ENCODE measurements around the gene BSN. TPM values are rescaled to one million over a fixed set of nuclear protein-coding genes. Genes with fewer than 3 reads are reported as not detected.

Gene BSN
- total RNA-seq, 2 experiments from 2014 or later: 0.03 to 0.05 TPM

- H3K36me3 Mint-ChIP-seq (ENCODE audit: low read depth): peaks cover 28% of the 10 kb centered on the region
- ChIA-PET POLR2A (interaction anchor here (1.3 to 1.5 kb wide), 3 partner anchors 8 to 60 kb away, joined by 3 to 4 read pairs (median 3); partner anchors contain the start of gene DAG1), CTCF (interaction anchor here (0.7 to 2.8 kb wide), 3 partner anchors 8 to 142 kb away, joined by 3 to 20 read pairs (median 3); no protein-coding TSS in a partner anchor)
- no peak for DNase-seq
- H3K9me3 Mint-ChIP-seq: no peaks in the 10 kb centered on the region
- H3K4me3 Mint-ChIP-seq: no peak overlapping the region
- peaks cover 9% of the 10 kb centered on the region for H3K4me1 Mint-ChIP-seq
- H3K27me3 Mint-ChIP-seq: no peaks in the 10 kb centered on the region
- H3K27ac Mint-ChIP-seq: no peak overlapping the region
These were observed 24.7 kb upstream of the BSN start for GRCh38 chr3:49529567-49529966.

- no peak for DNase-seq
- POLR2A ChIA-PET: interaction anchor here (0.6 to 1.5 kb wide), 4 partner anchors 7 to 60 kb away, joined by 3 to 4 read pairs (median 3); partner anchors contain the start of gene DAG1
- H3K4me3 Mint-ChIP-seq: no peak overlapping the region
- peaks cover 9% of the 10 kb centered on the region for H3K4me1 Mint-ChIP-seq
- CTCF ChIA-PET: interaction anchor here (0.7 to 2.8 kb wide), 3 partner anchors 7 to 142 kb away, joined by 3 to 20 read pairs (median 3); no protein-coding TSS in a partner anchor
- H3K9me3 Mint-ChIP-seq: no peaks in the 10 kb centered on the region
- H3K36me3 Mint-ChIP-seq (ENCODE audit: low read depth): peaks cover 28% of the 10 kb centered on the region
- H3K27ac Mint-ChIP-seq: no peak overlapping the region
- H3K27me3 Mint-ChIP-seq: no peaks in the 10 kb centered on the region
These were observed 24.0 kb upstream of the BSN start for GRCh38 chr3:49530231-49530630.

GRCh38 chr3:49530701-49531100, 23.6 kb upstream of the BSN start:
- Mint-ChIP-seq H3K36me3 (ENCODE audit: low read depth) (peaks cover 28% of the 10 kb centered on the region), H3K4me3 (no peak overlapping the region), H3K9me3 (no peaks in the 10 kb centered on the region), H3K4me1 (peaks cover 9% of the 10 kb centered on the region), H3K27me3 (no peaks in the 10 kb centered on the region), H3K27ac (no peak overlapping the region)
- no peak for DNase-seq
- POLR2A ChIA-PET: interaction anchor here (0.6 kb wide), 1 partner anchor 26 kb away, joined by 3 read pairs; no protein-coding TSS in a partner anchor
- CTCF ChIA-PET: interaction anchor here (2.8 kb wide), 1 partner anchor 9 kb away, joined by 20 read pairs; no protein-coding TSS in a partner anchor

- ChIA-PET CTCF (interaction anchor here (2.8 kb wide), 1 partner anchor 8 kb away, joined by 20 read pairs; no protein-coding TSS in a partner anchor), POLR2A (no interaction called here)
- Mint-ChIP-seq H3K36me3 (ENCODE audit: low read depth) (peaks cover 28% of the 10 kb centered on the region), H3K27me3 (no peaks in the 10 kb centered on the region), H3K27ac (no peak overlapping the region), H3K9me3 (no peaks in the 10 kb centered on the region), H3K4me1 (peaks cover 9% of the 10 kb centered on the region), H3K4me3 (no peak overlapping the region)
- DNase-seq: no peak
These were observed 23.1 kb upstream of the BSN start for GRCh38 chr3:49531218-49531617.

GRCh38 chr3:49531715-49532114, 22.6 kb upstream of the BSN start:
- DNase-seq: no peak
- POLR2A ChIA-PET: no interaction called here
- Mint-ChIP-seq H3K4me3 (no peak overlapping the region), H3K27ac (no peak overlapping the region), H3K4me1 (peaks cover 9% of the 10 kb centered on the region), H3K36me3 (ENCODE audit: low read depth) (peaks cover 28% of the 10 kb centered on the region), H3K9me3 (no peaks in the 10 kb centered on the region), H3K27me3 (no peaks in the 10 kb centered on the region)
- CTCF ChIA-PET: no interaction called here

GRCh38 chr3:49533031-49533430, 21.2 kb upstream of the BSN start:
- Mint-ChIP-seq H3K4me1 (peaks cover 9% of the 10 kb centered on the region), H3K4me3 (no peak overlapping the region), H3K36me3 (ENCODE audit: low read depth) (peaks cover 24% of the 10 kb centered on the region), H3K27ac (no peak overlapping the region), H3K27me3 (no peaks in the 10 kb centered on the region), H3K9me3 (no peaks in the 10 kb centered on the region)
- CTCF ChIA-PET: no interaction called here
- POLR2A ChIA-PET: no interaction called here
- no peak for DNase-seq

GRCh38 chr3:49533786-49534519, 20.3 kb upstream of the BSN start:
- no peak for DNase-seq
- Mint-ChIP-seq H3K36me3 (ENCODE audit: low read depth) (peaks cover 24% of the 10 kb centered on the region), H3K27ac (no peak overlapping the region), H3K9me3 (no peaks in the 10 kb centered on the region), H3K27me3 (no peaks in the 10 kb centered on the region), H3K4me1 (peaks cover 9% of the 10 kb centered on the region), H3K4me3 (no peak overlapping the region)
- POLR2A ChIA-PET: no interaction called here
- CTCF ChIA-PET: no interaction called here

GRCh38 chr3:49534581-49535441, 19.5 kb upstream of the BSN start:
- POLR2A ChIA-PET: no interaction called here
- Mint-ChIP-seq H3K27ac (no peak overlapping the region), H3K36me3 (ENCODE audit: low read depth) (peaks cover 24% of the 10 kb centered on the region), H3K9me3 (no peaks in the 10 kb centered on the region), H3K27me3 (no peaks in the 10 kb centered on the region), H3K4me3 (no peak overlapping the region), H3K4me1 (peaks cover 8% of the 10 kb centered on the region)
- CTCF ChIA-PET: no interaction called here
- no peak for DNase-seq

GRCh38 chr3:49535971-49536874, 18.1 kb upstream of the BSN start:
- no peaks in the 10 kb centered on the region for H3K9me3 Mint-ChIP-seq
- no peak overlapping the region for H3K4me3 Mint-ChIP-seq
- no peaks in the 10 kb centered on the region for H3K27me3 Mint-ChIP-seq
- peaks cover 7% of the 10 kb centered on the region for H3K4me1 Mint-ChIP-seq
- CTCF ChIA-PET: interaction anchor here (1.2 to 5.4 kb wide), 3 partner anchors 12 to 136 kb away, joined by 4 to 247 read pairs (median 9); no protein-coding TSS in a partner anchor
- POLR2A ChIA-PET: no interaction called here
- DNase-seq: no peak
- H3K36me3 Mint-ChIP-seq (ENCODE audit: low read depth): peaks cover 12% of the 10 kb centered on the region
- no peak overlapping the region for H3K27ac Mint-ChIP-seq

GRCh38 chr3:49536875-49537533, 17.3 kb upstream of the BSN start:
- Mint-ChIP-seq H3K27ac (no peak overlapping the region), H3K4me1 (peaks cover 7% of the 10 kb centered on the region), H3K27me3 (no peaks in the 10 kb centered on the region), H3K4me3 (no peak overlapping the region), H3K9me3 (no peaks in the 10 kb centered on the region), H3K36me3 (ENCODE audit: low read depth) (peaks cover 4% of the 10 kb centered on the region)
- no peak for DNase-seq
- POLR2A ChIA-PET: interaction anchor here (1.5 kb wide), 1 partner anchor 8 kb away, joined by 4 read pairs; no protein-coding TSS in a partner anchor
- CTCF ChIA-PET: interaction anchor here (1.0 to 5.4 kb wide), 5 partner anchors 7 to 135 kb away, joined by 3 to 247 read pairs (median 4); no protein-coding TSS in a partner anchor

GRCh38 chr3:49539659-49540560, 14.4 kb upstream of the BSN start:
- no peaks in the 10 kb centered on the region for H3K36me3 Mint-ChIP-seq (ENCODE audit: low read depth)
- peaks cover 7% of the 10 kb centered on the region for H3K4me1 Mint-ChIP-seq
- ChIA-PET POLR2A (interaction anchor here (0.6 to 2.4 kb wide), 19 partner anchors 10 to 315 kb away, joined by 3 to 43 read pairs (median 4); partner anchors contain the start of genes BSN, GMPPB, MST1 and RHOA), CTCF (interaction anchor here (0.5 to 5.4 kb wide), 65 partner anchors 8 to 721 kb away, joined by 3 to 247 read pairs (median 5); partner anchors contain the start of genes AMIGO3, BSN, DAG1 and GMPPB)
- peaks cover 2% of the 10 kb centered on the region for H3K9me3 Mint-ChIP-seq
- H3K27me3 Mint-ChIP-seq: peaks cover 16% of the 10 kb centered on the region
- H3K4me3 Mint-ChIP-seq: peak overlapping the region; percentile 66
- no peak overlapping the region for H3K27ac Mint-ChIP-seq
- DNase-seq: peak; percentile 92
